ENCODE data around the gene FBXO2. TPM values are rescaled to one million over a fixed set of nuclear protein-coding genes. Genes with fewer than 3 reads are reported as not detected.
A peak's percentile ranks its signal among the peaks of the same experiment; 100 is the strongest.

FBXO2 gene
- polyA plus RNA-seq, 1 experiment, result 2.2 TPM

DNA sequence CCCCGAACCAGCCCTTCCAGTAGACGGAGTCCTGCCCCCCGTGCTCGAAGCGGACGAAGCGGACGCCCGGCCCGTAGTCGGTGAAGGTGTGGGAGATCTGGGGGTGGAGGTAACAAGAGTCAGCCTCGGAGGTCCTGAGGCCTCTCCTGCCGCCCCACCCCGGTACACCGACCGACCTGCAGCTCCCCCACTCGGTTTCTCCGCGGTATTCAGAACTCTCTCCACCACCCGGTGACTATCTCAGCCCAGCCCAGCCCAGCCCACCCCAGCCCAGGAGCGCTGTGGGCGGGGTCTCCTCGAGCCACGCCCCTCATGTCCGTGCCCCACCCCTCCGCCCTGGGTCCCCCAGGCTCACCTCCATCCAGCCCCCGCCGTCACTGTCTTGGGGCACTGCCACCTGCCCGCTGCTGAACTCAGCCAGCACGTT, 5.5 kb downstream of the FBXO2 start:
- TF ChIP-seq, protein P1, sequence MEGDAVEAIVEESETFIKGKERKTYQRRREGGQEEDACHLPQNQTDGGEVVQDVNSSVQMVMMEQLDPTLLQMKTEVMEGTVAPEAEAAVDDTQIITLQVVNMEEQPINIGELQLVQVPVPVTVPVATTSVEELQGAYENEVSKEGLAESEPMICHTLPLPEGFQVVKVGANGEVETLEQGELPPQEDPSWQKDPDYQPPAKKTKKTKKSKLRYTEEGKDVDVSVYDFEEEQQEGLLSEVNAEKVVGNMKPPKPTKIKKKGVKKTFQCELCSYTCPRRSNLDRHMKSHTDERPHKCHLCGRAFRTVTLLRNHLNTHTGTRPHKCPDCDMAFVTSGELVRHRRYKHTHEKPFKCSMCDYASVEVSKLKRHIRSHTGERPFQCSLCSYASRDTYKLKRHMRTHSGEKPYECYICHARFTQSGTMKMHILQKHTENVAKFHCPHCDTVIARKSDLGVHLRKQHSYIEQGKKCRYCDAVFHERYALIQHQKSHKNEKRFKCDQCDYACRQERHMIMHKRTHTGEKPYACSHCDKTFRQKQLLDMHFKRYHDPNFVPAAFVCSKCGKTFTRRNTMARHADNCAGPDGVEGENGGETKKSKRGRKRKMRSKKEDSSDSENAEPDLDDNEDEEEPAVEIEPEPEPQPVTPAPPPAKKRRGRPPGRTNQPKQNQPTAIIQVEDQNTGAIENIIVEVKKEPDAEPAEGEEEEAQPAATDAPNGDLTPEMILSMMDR (IDR thresholded peaks at IDR 0.05; ENCODE audit: insufficient read depth, low read depth, low read length), result no peak
- H3K4me3 ChIP-seq (ENCODE audit: low read depth, low read length), result no peak overlapping the region
- no peak for DNase-seq (ENCODE audit: low read depth)
- H3K27me3 ChIP-seq (ENCODE audit: control insufficient read depth, insufficient read depth, low read length), result peaks cover 6% of the 10 kb centered on the region
- H3K36me3 ChIP-seq (ENCODE audit: control insufficient read depth, insufficient read depth, low read length), result no peaks in the 10 kb centered on the region
- ChIA-PET POLR2A (no interaction called here), CTCF (interaction anchor here (1.2 to 11.6 kb wide), 8 partner anchors 9 to 612 kb away, joined by 3 to 192 read pairs (median 10); partner anchors contain the start of gene FBXO6)

DNA sequence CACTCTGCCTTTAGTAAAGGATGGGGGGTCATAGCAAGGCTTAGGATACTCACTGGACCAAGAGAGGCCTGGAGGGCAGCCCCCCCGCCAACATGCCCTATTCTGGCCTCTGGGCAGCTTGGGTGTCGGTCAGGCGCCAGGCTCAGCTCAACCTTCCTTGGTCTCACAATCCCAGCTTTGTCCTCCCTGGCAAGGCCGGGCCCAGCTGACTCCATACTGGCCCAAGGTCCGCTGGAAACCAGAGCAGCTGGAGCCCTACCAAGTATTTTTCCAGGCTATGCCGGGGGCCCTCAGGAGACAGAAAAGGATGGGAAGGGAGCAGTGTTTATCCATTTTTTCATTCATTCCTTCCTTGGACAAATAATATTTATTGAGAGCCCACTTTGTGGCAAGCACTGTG, 6.2 kb downstream of the FBXO2 start:
- Histone ChIP-seq H3K27me3 (ENCODE audit: control insufficient read depth, insufficient read depth, low read length) (peaks cover 6% of the 10 kb centered on the region), H3K36me3 (ENCODE audit: control insufficient read depth, insufficient read depth, low read length) (no peaks in the 10 kb centered on the region), H3K4me3 (ENCODE audit: low read depth, low read length) (no peak overlapping the region)
- ChIA-PET POLR2A (no interaction called here), CTCF (interaction anchor here (0.6 to 11.6 kb wide), 7 partner anchors 10 to 611 kb away, joined by 3 to 192 read pairs (median 5); no protein-coding TSS in a partner anchor)
- TF ChIP-seq, protein P1 (IDR thresholded peaks at IDR 0.05; ENCODE audit: insufficient read depth, low read depth, low read length), result no peak
- DNase-seq (ENCODE audit: low read depth), result no peak

DNA sequence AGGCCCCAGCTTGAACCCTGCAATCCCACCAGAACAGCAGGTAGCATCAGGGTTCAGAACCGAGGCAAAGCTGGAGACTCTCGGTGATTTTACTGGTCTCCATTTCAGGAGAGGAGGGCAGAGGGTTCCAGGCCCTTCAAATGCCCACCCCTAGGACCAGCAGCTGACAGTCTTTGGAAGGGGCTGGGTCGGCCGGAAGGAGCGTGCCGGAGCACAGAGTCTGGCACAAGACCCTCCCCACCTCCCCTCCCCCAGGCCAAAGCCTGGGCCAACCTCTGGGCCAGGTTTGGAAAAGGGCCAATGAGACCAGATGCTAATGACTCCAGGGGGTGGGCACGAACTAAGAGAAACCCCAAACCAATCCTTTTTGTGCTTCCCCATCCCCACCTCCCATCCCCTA, 6.9 kb downstream of the FBXO2 start:
- TF ChIP-seq, protein P1 (IDR thresholded peaks at IDR 0.05; ENCODE audit: insufficient read depth, low read depth, low read length), result no peak
- ChIA-PET CTCF (interaction anchor here (1.6 to 11.6 kb wide), 4 partner anchors 35 to 611 kb away, joined by 6 to 192 read pairs (median 94); no protein-coding TSS in a partner anchor), POLR2A (no interaction called here)

DNA sequence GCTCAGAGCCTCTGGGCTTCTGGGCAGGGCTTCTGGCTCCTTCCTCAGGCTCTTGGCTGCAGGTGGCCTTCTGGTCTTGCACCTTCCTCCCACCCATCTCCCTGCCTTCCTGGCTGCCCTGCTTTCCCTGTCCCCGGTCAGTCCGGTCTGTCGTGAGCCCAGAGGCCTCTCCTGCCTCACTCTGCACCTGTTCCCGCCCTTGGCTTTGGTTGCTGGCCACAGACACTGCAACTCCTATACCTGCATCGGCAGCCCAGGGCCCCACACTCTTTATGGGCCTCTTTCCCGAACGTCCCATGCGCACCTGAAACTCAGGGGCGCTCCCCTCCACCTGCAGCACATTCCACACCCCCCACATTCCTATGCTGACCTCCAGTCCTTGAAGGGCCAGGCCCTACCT, 7.9 kb downstream of the FBXO2 start:
- H3K27me3 ChIP-seq (ENCODE audit: control insufficient read depth, insufficient read depth, low read length), result peaks cover 6% of the 10 kb centered on the region
- TF ChIP-seq, protein P1 (IDR thresholded peaks at IDR 0.05; ENCODE audit: insufficient read depth, low read depth, low read length), result no peak
- DNase-seq (ENCODE audit: low read depth), result no peak
- CTCF ChIA-PET, result interaction anchor here (0.6 to 11.6 kb wide), 27 partner anchors 9 to 619 kb away, joined by 3 to 192 read pairs (median 5); partner anchors contain the start of genes AGTRAP and FBXO6
- POLR2A ChIA-PET, result no interaction called here
- H3K4me3 ChIP-seq (ENCODE audit: low read depth, low read length), result no peak overlapping the region
- no peaks in the 10 kb centered on the region for H3K36me3 ChIP-seq (ENCODE audit: control insufficient read depth, insufficient read depth, low read length)

More for the DNA sequence above, 6.9 kb downstream of the FBXO2 start:
- Histone ChIP-seq H3K4me3 (ENCODE audit: low read depth, low read length) (no peak overlapping the region), H3K36me3 (ENCODE audit: control insufficient read depth, insufficient read depth, low read length) (no peaks in the 10 kb centered on the region), H3K27me3 (ENCODE audit: control insufficient read depth, insufficient read depth, low read length) (peaks cover 6% of the 10 kb centered on the region)
- no peak for DNase-seq (ENCODE audit: low read depth)

DNA sequence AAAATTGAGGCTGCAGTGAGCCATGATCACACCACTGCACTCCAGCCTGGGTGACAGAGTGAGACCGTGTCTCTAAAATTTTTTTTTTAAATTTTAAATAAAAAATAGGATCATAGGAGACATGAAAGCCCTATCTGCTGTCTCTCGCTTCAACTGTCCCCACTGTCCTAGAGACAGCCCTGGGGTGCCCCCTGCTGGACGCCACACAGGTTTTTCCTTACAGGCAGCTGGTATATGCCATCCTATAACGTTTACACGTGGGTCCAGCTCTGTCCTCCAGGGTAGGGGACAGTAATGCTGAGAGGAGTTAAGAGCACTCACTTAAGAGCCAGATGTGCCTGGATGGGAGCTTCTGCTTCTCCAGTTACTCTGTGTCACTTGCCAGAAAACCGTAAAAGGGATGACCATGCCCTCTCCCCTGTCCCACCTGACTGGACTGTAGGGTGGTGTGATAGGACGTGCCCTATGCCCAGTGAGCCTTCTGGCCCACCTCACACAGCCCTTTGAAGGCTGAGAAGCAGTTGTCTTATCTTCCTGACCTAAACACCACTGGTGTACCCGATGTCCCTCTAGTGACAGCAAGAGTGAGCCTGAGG, 8.5 kb downstream of the FBXO2 start:
- DNase-seq (ENCODE audit: low read depth), result no peak
- Histone ChIP-seq H3K4me3 (ENCODE audit: low read depth, low read length) (no peak overlapping the region), H3K27me3 (ENCODE audit: control insufficient read depth, insufficient read depth, low read length) (peaks cover 6% of the 10 kb centered on the region), H3K36me3 (ENCODE audit: control insufficient read depth, insufficient read depth, low read length) (no peaks in the 10 kb centered on the region)
- ChIA-PET CTCF (interaction anchor here (0.6 to 11.6 kb wide), 33 partner anchors 8 to 618 kb away, joined by 3 to 192 read pairs (median 4); partner anchors contain the start of genes AGTRAP and FBXO6), POLR2A (no interaction called here)
- TF ChIP-seq, protein P1 (IDR thresholded peaks at IDR 0.05; ENCODE audit: insufficient read depth, low read depth, low read length), result peak; percentile 84

All from BJ (cell line).